Gastroesophageal sphincter (tissue), 3 donors: ENCODE results near the gene C10orf120.

Experiments
- CTCF ChIP-seq, 4 experiments: fragments of 200-600 bp in 2 of 4; fragments of 450-650 bp in 2 of 4; sonication (generic) in 1 of 4; IDR thresholded peaks; one replicate each; pipeline ENCODE4 v1.5.1; 2017 to 2019; ENCODE audit warnings: antibody characterized with exemption in 4 of 4, mild to moderate bottlenecking in 2 of 4, moderate library complexity in 2 of 4
- EP300 ChIP-seq: sonication (generic); formaldehyde crosslinking; IDR thresholded peaks from one replicate; pipeline ENCODE4 v1.6.1; 2017; ENCODE audit warnings: antibody characterized with exemption, mild to moderate bottlenecking

- TF ChIP-seq CTCF (IDR thresholded peaks at IDR 0.05) (no peak), EP300 (no peak)
These were observed 7.3 kb upstream of the C10orf120 start for GRCh38 chr10:122706947-122707346.
